ENCODE results near the gene OR2V2.

OR2V2 gene

DNA sequence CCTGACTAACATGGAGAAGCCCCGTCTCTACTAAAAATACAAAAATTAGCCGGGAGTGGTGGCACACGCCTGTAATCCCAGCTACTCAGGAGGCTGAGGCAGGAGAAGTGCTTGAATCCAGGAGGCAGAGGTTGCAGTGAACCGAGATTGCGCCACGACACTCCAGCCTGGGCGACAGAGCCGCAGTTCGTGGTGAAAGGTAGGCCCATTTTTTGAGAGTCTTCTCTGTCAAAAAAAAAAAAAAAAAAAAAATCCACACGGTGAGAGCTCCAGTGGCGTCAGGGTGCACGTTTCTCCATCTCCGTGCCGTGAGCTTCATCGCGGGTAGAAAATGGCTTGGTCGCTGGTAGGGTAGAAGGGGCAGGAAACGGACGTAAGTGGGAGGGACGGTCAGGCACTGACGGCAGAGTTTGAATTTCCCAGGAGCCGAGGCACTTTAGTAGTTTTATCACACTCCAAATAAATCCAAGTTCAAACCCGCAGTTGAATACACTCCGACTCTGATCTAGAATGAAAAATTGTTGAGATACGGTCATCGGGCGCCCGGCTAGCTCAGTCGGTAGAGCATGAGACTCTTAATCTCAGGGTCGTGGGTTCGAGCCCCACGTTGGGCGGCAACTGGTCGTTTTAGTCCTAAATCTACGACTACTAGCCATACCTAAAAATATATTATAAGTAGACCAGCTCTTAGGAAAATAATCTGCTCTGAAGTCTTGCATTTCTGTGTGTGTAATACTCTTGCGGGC is 60.0 kb downstream of the OR2V2 start:
- DNase-seq (ENCODE audit: low read depth), result peak; percentile 79

DNA sequence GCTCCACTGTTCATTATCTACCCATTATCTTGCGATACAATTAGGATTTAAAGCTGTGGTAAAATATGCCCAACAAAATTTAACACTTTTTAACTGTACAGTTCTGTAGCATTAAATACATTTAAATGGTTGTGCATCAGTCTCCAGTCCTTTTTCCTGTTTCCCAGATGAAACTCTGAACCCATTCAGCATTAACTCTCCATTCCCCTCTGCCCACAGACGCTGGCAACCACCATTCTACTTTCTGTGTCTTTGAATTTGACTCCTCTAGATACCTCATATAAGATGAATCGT is 60.5 kb downstream of the OR2V2 start:
- DNase-seq (ENCODE audit: low read depth), result no peak
